Activated CD8-positive, alpha-beta T cell treated with anti-CD3 and anti-CD28 coated beads for 36 hours (primary cell): Measurements from ENCODE around the gene TBC1D3B. TPM values are rescaled to one million over a fixed set of nuclear protein-coding genes. Genes with fewer than 3 reads are reported as not detected.
"Not testable (repeated sequence)": the region's sequence is repeated elsewhere in the genome, so short reads cannot be mapped to it uniquely, and the experiment has no call there.

Source experiments
- ATAC-seq: fragments of 200-7000 bp; cut with Tn5 transposase; one replicate; pipeline ENCODE4 v1.10.0; 2021; ENCODE audit warnings: mild to moderate bottlenecking, moderate library complexity
- CTCF ChIA-PET: fragments of 350-600 bp; sonication (Branson Sonifier 250); formaldehyde crosslinking; loops from one replicate; lab custom pipeline; 2021; ENCODE audit warnings: antibody characterized with exemption; lab: Charles Lee
- POLR2A ChIA-PET: fragments of 350-600 bp; sonication (Branson Sonifier 250); formaldehyde crosslinking; loops from one replicate; lab custom pipeline; 2021; ENCODE audit warnings: antibody characterized with exemption; lab: Charles Lee
- DNase-seq: peaks from one replicate; pipeline ENCODE4 v3.0.0-alpha.2; 2020
- H3K27ac Mint-ChIP-seq: one replicate; pipeline ENCODE4 v1.8.0; 2021; ENCODE audit warnings: mild to moderate bottlenecking, mixed read lengths
- H3K27me3 Mint-ChIP-seq: one replicate; pipeline ENCODE4 v1.8.0; 2021; ENCODE audit warnings: mixed read lengths
- H3K36me3 Mint-ChIP-seq: one replicate; pipeline ENCODE4 v1.8.0; 2021; ENCODE audit warnings: low read depth, mixed read lengths
- H3K4me1 Mint-ChIP-seq: one replicate; pipeline ENCODE4 v1.8.0; 2021; ENCODE audit warnings: low read depth, mixed read lengths
- H3K4me3 Mint-ChIP-seq: one replicate; pipeline ENCODE4 v1.8.0; 2021; ENCODE audit warnings: mild to moderate bottlenecking, moderate library complexity, mixed read lengths
- H3K9me3 Mint-ChIP-seq: one replicate; pipeline ENCODE4 v1.8.0; 2021; ENCODE audit warnings: mixed read lengths
- intact Hi-C: fragments of 100-400 bp; cut with micrococcal nuclease; formaldehyde crosslinking; loops from one replicate; pipeline ENCODE4 v1.10.0; 2022
- total RNA-seq, 2 experiments: library from RNA; stranded (reverse); gene quantifications; one replicate each; pipeline ENCODE4 v1.2.3, GENCODE V29; 2021
- TF ChIP-seq, protein P1 (sequence below): fragments of 200-600 bp; IDR thresholded peaks from one replicate; pipeline ENCODE4 v1.8.0; 2022; ENCODE audit warnings: antibody characterized with exemption, mild to moderate bottlenecking

The TBC1D3B gene
- total RNA-seq, 2 experiments from 2014 or later, result 6.6 to 9.0 TPM

DNA sequence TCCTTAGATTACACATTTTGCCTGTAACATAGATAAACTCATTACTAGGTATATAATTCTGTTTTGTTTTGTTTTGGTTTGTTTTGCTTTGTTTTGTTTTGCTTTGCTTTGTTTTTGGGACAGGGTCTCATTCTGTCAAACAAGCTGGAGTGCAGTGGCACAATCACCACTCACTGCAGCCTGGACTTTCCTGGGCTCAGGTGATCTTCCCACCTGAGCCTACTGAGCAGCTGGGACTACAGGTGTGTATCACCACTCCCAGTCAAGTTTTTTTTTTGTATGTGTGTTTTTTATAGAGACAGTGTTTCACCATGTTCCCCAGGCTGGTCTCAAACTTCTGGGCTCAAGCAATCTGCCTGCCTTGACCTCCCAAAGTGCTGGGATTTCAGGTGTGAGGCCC lies 33.1 kb upstream of the TBC1D3B start:
- Mint-ChIP-seq H3K27ac (no peak overlapping the region), H3K27me3 (peaks cover 13% of the 10 kb centered on the region), H3K4me1 (peaks cover 33% of the 10 kb centered on the region), H3K36me3 (no peaks in the 10 kb centered on the region), H3K4me3 (no peak overlapping the region), H3K9me3 (no peaks in the 10 kb centered on the region)
- ATAC-seq (no peak), DNase-seq (no peak)
- CTCF ChIA-PET, result no interaction called here
- POLR2A ChIA-PET, result no interaction called here
- TF ChIP-seq, protein P1, sequence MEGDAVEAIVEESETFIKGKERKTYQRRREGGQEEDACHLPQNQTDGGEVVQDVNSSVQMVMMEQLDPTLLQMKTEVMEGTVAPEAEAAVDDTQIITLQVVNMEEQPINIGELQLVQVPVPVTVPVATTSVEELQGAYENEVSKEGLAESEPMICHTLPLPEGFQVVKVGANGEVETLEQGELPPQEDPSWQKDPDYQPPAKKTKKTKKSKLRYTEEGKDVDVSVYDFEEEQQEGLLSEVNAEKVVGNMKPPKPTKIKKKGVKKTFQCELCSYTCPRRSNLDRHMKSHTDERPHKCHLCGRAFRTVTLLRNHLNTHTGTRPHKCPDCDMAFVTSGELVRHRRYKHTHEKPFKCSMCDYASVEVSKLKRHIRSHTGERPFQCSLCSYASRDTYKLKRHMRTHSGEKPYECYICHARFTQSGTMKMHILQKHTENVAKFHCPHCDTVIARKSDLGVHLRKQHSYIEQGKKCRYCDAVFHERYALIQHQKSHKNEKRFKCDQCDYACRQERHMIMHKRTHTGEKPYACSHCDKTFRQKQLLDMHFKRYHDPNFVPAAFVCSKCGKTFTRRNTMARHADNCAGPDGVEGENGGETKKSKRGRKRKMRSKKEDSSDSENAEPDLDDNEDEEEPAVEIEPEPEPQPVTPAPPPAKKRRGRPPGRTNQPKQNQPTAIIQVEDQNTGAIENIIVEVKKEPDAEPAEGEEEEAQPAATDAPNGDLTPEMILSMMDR, result no peak
- intact Hi-C loops, result no loop called here

GRCh38 chr17:36207383-36207782 lies 30.9 kb upstream of the TBC1D3B start:
- peaks cover 32% of the 10 kb centered on the region for H3K4me1 Mint-ChIP-seq
- DNase-seq, ATAC-seq, H3K36me3 Mint-ChIP-seq, POLR2A ChIA-PET, intact Hi-C loops, H3K27me3 Mint-ChIP-seq, H3K27ac Mint-ChIP-seq, H3K4me3 Mint-ChIP-seq, CTCF ChIA-PET, H3K9me3 Mint-ChIP-seq: not testable (repeated sequence)

DNA sequence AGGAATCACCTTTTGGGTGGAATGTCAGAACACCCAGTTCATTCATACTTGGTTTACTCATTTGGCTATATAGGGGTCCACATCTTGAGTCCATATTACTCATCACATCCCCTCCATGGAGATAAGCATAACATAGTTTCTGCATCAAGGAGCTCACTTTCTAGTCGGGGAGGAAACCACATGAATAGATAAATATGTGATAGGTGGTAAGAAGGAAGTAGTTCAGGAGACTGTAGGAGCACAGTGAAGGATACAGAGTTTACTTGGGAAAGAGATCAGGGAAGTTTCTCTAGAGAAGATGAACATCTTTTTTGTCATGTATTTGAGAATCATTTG lies 30.0 kb upstream of the TBC1D3B start:
- DNase-seq, POLR2A ChIA-PET, H3K36me3 Mint-ChIP-seq, H3K9me3 Mint-ChIP-seq, CTCF ChIA-PET, intact Hi-C loops, H3K4me3 Mint-ChIP-seq: not testable (repeated sequence)
- H3K27me3 Mint-ChIP-seq, result peaks cover 12% of the 10 kb centered on the region
- peak; percentile 64 for ATAC-seq
- peak overlapping the region; percentile 9 for H3K27ac Mint-ChIP-seq
- peaks cover 42% of the 10 kb centered on the region for H3K4me1 Mint-ChIP-seq

- ATAC-seq (no peak), DNase-seq (no peak)
- Mint-ChIP-seq H3K27ac (peak overlapping the region; percentile 39), H3K4me1 (peaks cover 44% of the 10 kb centered on the region), H3K36me3 (no peaks in the 10 kb centered on the region), H3K4me3 (no peak overlapping the region), H3K27me3 (peaks cover 12% of the 10 kb centered on the region), H3K9me3 (no peaks in the 10 kb centered on the region)
- POLR2A ChIA-PET, result no interaction called here
- CTCF ChIA-PET, result no interaction called here
- TF ChIP-seq, protein P1, result no peak
- intact Hi-C loops, result no loop called here
Measured at GRCh38 chr17:36205637-36206485, 29.4 kb upstream of the TBC1D3B start.

- intact Hi-C loops, result no loop called here
- ChIA-PET POLR2A (no interaction called here), CTCF (no interaction called here)
- ATAC-seq (no peak), DNase-seq (no peak)
- H3K4me3 Mint-ChIP-seq, result no peak overlapping the region
- H3K27ac Mint-ChIP-seq, result no peak overlapping the region
- TF ChIP-seq, protein P1, result no peak
- H3K36me3 Mint-ChIP-seq, result no peaks in the 10 kb centered on the region
- peaks cover 12% of the 10 kb centered on the region for H3K27me3 Mint-ChIP-seq
- H3K4me1 Mint-ChIP-seq, result peaks cover 45% of the 10 kb centered on the region
- H3K9me3 Mint-ChIP-seq, result no peaks in the 10 kb centered on the region
Measured at GRCh38 chr17:36204724-36205500, 28.5 kb upstream of the TBC1D3B start.

DNA sequence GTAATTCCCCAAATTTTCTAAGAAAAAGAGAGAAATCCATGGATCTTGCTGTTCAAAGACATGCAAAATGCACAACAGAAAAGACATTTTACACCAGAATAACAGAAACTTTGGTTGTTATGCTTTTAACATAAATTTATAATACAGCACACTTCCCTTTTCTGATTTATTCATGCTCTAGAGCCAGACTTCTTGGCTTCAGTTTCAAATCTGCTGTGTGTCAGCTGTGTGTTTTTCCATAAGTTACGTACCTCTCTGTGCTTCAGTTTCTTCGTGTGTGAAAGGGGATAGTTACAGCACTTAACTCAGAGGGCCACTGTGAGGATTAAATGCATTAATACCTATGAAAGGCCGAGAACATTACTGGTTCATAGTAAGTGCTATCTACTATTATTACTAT lies 26.9 kb upstream of the TBC1D3B start:
- peaks cover 12% of the 10 kb centered on the region for H3K27me3 Mint-ChIP-seq
- TF ChIP-seq, protein P1, result no peak
- no peak overlapping the region for H3K4me3 Mint-ChIP-seq
- intact Hi-C loops, result no loop called here
- H3K4me1 Mint-ChIP-seq, result peaks cover 58% of the 10 kb centered on the region
- no peak for DNase-seq
- ChIA-PET CTCF (interaction anchor here (1.5 kb wide), 1 partner anchor 131 kb away, joined by 3 read pairs; no protein-coding TSS in a partner anchor), POLR2A (no interaction called here)
- H3K9me3 Mint-ChIP-seq, result no peaks in the 10 kb centered on the region
- no peak overlapping the region for H3K27ac Mint-ChIP-seq
- H3K36me3 Mint-ChIP-seq, result no peaks in the 10 kb centered on the region
- ATAC-seq, result no peak

- H3K27me3 Mint-ChIP-seq, POLR2A ChIA-PET, H3K36me3 Mint-ChIP-seq, CTCF ChIA-PET, intact Hi-C loops, H3K9me3 Mint-ChIP-seq, ATAC-seq: not testable (repeated sequence)
- H3K27ac Mint-ChIP-seq, result peak overlapping the region; percentile 86
- H3K4me1 Mint-ChIP-seq, result peaks cover 60% of the 10 kb centered on the region
- peak; percentile 65 for DNase-seq
- H3K4me3 Mint-ChIP-seq, result peak overlapping the region; percentile 33
Measured at GRCh38 chr17:36201506-36201905, 25.1 kb upstream of the TBC1D3B start.

DNA sequence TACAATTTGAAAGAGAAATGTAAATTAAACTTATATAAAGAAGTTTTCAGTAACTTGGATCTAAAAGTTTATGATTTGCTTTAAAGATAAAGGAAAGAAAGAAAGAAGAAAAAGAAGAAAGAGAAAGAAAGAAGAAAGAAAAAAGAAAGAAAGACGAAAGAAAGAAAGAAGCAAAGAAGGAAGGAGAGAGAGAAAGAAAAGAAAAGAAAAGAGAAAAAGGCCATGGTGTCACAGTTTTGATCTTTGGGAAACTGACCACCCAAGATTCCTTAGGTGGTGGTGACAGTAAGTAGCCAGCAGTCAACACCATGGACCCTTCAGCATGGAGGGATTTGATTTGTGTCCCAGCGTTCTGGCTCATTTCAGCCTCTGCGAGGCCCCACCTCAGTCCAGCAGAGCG lies 24.7 kb upstream of the TBC1D3B start:
- Mint-ChIP-seq H3K27ac (peak overlapping the region; percentile 86), H3K4me1 (peaks cover 59% of the 10 kb centered on the region), H3K4me3 (peak overlapping the region; percentile 33)
- H3K27me3 Mint-ChIP-seq, DNase-seq, H3K36me3 Mint-ChIP-seq, intact Hi-C loops, POLR2A ChIA-PET, H3K9me3 Mint-ChIP-seq, CTCF ChIA-PET, ATAC-seq: not testable (repeated sequence)
